HG03108 (cell line): Measurements from ENCODE around the gene SDSL.

ENCODE experiments used
- ATAC-seq: cut with Tn5 transposase; IDR thresholded peaks from one replicate; pipeline ENCODE4 v1.9.1; 2021; ENCODE audit warnings: moderate library complexity; ENCODE audit not compliant: unreplicated experiment

Gene SDSL

DNA sequence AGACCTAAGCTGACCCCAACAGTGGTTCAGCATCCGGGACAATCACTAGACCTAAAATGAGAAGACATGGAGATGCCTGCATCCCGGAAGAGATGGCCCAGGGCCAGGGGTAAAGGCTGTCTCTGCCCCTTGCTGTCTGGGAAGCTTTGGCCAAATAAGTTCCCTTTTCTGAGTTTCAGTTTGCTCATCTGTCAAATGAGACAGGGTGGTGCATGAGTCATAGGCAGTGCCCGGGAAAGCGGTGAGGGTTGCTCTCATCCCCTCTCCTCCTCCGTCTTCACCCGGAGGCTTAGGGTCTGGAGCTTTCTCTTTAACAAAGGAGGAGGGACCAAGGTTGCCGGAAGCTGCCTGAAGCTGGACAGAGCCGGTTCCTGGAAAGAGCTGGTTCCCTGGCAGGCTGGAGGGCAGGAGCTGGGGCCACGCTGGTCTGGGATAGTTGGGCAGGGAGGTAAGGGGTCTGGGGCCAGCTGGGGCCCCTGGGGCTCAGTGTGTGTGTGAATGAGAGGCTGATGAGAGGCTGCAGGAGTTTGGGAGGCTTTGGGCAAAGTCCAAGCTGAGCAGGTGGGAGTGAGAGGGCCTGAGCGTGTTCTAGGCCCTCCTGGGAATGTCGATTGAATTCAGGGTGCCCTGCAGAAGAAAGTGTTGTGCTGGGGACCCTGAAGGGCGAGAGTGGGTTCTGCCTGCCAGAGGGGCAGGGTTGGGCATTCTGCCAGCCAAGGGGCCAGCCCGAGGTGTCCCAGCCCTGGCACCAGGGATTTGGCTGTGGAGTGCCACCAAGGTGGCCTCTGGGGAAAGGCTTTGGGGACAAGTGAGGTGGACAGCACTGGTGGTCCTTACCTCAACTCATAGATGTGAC lies at the start of gene SDSL:
SDSL (plus strand) TSS at position 351 of the 856 bp plus-strand sequence. CDS start 5,603 bp downstream, outside the sequence.
- peak; percentile 85 for ATAC-seq

GRCh38 chr12:113373440-113373839 lies 48.7 kb upstream of the SDSL start:
- no peak for ATAC-seq

GRCh38 chr12:113373969-113374368 lies 48.2 kb upstream of the SDSL start:
- no peak for ATAC-seq

DNA sequence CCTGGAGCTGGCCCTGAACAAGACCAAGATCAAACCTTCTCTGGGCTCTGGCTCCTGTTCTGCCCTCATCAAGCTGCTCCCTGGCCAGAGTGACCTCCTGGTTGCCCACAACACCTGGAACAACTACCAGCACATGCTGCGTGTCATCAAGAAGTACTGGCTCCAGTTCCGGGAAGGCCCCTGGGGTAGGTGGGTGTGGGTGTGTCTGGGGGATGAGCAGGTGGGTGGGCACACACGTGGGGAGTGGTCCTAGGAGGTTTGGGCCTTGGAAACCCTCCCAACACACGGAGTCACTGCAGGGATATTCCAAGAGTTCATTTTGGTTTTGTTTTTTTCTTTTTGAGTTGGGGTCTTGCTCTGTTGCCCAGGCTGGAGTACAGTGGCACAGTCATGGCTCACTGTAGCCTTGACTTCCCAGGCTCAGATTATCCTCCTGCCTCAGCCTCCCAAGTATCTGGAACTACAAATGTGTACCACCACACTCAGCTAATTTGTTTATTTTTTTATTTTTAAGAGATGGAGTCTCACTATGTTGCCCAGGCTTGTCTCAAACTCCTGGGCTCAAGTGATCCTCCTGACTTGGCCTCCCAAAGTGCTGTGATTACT lies 47.3 kb upstream of the SDSL start:
- no peak for ATAC-seq

GRCh38 chr12:113378291-113378690 lies 43.9 kb upstream of the SDSL start:
- ATAC-seq = no peak

- ATAC-seq = no peak
Observed at GRCh38 chr12:113381220-113381619, 41.0 kb upstream of the SDSL start.

- ATAC-seq = no peak
Observed at GRCh38 chr12:113382206-113382605, 40.0 kb upstream of the SDSL start.

DNA sequence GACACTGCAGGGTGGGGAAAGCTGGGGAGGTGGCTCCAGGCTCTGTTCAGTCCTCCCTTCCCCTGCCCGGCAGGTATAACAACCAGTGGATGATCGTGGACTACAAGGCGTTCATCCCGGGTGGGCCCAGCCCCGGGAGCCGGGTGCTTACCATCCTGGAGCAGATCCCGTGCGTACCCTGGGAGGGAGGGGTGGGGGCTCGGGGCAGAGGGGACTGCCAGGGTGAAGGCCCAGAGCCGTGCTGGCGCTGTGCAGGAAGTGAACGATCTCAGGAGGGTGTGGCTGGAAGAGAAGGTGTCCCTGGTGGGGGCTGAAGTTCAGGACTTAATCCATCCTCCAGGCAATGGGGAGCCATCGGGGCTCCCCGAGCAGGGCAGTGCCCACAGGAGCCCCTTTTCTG lies 37.4 kb upstream of the SDSL start:
- no peak for ATAC-seq

GRCh38 chr12:113385282-113385882 lies 36.8 kb upstream of the SDSL start:
- no peak for ATAC-seq

- ATAC-seq = no peak
Observed at GRCh38 chr12:113386866-113387566, 35.2 kb upstream of the SDSL start.

- ATAC-seq = no peak
Observed at GRCh38 chr12:113387631-113388030, 34.5 kb upstream of the SDSL start.

DNA sequence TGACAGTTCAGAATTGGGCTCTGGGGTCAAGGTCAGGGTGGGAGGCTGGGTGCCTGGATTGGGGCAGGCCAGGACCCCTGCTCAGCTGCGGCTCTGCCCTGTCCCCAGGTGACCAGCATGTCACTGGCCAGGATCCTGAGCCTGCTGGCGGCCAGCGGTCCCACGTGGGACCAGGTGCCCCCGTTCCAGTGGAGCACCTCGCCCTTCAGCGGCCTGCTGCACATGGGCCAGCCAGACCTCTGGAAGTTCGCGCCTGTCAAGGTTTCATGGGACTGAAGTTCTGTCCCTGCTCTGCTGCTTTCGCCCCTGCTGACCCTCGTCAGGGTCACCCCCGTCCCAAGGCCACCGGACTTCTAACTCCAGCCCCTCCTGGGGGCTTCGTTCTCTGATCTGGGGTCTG lies 33.8 kb upstream of the SDSL start:
- no peak for ATAC-seq

GRCh38 chr12:113390064-113391043 lies 31.8 kb upstream of the SDSL start:
- no peak for ATAC-seq

GRCh38 chr12:113391145-113391544 lies 31.0 kb upstream of the SDSL start:
- ATAC-seq = no peak

DNA sequence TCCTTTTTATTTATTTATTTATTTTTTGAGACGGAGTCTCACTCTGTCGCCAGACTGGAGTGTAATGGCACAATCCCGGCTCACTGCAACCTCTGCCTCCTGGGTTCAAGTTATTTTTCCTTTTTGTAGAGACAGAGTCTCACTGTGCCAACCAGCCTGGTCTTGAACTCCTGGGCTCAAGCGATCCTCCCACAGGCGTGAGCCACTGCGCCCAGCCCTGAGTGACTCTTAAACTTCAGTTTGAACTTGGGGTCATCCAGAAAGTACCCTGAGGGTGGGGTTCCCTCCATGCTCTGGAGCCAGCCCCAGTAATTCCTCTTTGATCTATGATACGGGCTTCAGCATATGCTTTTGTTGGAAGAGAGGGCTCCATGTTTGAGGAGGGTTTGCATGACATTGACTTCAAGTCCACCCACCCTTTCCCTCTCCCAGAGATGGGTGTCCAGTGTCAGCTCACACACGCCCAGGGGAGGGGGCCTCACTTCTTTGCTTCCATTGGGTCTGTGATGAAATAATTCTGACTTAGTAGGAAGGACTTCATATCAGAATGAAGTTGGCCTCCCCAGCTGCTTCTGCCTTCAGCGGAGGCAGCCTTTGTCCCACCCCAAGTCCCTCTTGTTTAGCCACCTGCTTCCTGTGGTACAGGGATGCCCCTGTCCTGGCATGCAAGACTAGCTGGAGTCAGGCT lies 30.4 kb upstream of the SDSL start:
- ATAC-seq = no peak

GRCh38 chr12:113392520-113392919 lies 29.7 kb upstream of the SDSL start:
- no peak for ATAC-seq

DNA sequence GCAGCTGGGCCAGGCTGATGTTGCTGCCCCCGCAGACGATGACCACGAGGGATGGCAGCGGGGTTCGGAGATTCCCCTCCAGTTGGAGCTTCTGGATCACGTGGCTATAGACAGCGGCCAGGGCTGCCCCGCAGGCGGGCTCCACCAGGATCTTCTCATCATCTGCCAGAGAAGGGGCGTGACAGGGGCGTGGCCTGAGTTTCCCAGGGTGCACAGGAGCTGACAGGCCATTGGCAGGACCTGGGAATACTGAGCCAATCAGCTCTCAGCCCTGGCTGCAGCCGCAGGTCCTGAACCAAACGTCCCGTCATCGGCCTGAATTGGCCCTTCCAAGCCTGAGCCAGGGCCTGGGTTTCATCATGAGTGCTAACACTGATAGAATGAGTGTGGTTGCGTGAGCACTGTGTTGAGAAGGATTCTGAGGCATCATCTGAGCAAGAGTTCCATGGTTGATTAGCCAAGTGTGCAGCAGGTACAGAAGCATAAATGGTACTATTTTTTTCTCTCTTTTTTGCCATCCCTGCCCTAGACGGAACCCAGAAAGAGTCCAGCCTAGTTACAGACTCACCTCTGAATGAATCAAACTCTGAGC lies 29.1 kb upstream of the SDSL start:
- ATAC-seq = no peak

GRCh38 chr12:113393749-113394148 lies 28.4 kb upstream of the SDSL start:
- ATAC-seq = no peak

DNA sequence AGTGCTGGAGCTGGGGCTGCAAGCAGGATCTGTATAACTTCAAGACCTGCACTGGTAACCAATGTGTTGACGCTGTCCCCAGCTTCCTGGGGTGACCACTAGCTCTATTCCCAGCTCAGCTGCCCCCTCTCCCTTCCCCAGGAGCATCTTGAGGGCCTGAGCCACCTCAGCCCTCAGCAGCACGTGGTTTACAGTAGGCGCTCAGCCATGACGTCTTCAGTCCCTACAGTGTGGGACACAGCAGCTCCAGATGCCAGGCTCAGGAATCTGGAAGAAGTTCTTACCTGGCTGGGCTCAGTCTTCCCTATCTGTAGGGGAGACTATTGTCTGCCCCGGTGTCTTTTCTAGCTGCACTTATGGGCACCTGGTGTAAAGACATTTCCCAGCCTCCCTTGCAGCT lies 27.1 kb upstream of the SDSL start:
- ATAC-seq = no peak
